ENCODE results near the gene TMEM30A.

- TF ChIP-seq POLR2A (IDR thresholded peaks at IDR 0.05) (no peak), CTCF (IDR thresholded peaks at IDR 0.05) (no peak)
Observed at GRCh38 chr6:75211920-75212590, 72.5 kb downstream of the TMEM30A start.
